SH-SY5Y (cell line): Measurements from ENCODE around the gene PCYOX1L.

Experiments
- GATA2 ChIP-seq: IDR thresholded peaks from 2 replicates; pipeline ENCODE4 v1.6.1; 2011; ENCODE audit warnings: mild to moderate bottlenecking, low read depth, low read length
- GATA3 ChIP-seq: IDR thresholded peaks from 2 replicates; pipeline ENCODE4 v1.6.1; 2011; ENCODE audit warnings: low read depth, mild to moderate bottlenecking, low read length, moderate library complexity

DNA sequence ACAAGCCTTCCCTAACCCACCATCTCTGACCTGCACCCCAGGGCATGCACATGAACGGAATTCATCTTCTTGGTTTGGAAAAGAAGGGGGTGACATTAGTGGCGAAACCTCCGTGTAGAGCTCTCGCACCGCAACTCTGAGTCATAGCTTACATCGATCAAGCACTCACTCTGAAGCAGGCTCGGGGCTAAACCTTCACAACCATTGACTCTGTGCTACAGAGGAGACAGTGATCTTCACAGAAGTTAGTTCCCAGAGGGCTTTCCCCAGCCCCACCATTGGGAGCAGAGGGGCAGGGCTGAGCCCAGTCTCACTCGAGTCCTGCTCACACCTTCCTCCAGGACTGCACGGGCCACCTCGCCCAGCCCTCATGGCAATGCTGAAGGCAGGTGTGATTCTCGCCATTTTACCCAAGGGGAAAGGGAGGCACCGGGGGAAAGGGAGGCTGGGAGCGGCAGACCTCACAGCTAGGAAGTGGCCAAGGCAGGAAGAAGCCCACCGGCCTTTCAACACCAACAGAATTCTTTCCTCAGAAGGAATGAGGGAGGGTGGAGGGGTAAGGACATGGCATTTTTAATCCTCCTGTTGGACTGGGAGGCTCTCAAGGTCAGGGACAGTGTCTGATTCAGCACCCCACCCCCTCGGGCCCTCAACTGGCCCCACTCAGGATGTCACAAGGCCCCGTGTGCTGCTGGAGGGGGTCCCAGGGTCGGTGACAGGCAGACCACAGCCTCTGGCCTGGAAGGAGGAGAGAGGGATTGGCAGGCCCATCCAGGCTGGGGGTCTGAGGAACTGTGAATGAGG lies 47.1 kb downstream of the PCYOX1L start:
- TF ChIP-seq GATA3 (no peak), GATA2 (no peak)
